Naive thymus-derived CD4-positive, alpha-beta T cell (primary cell): ENCODE measurements around the gene NGEF. TPM values are rescaled to one million over a fixed set of nuclear protein-coding genes. Genes with fewer than 3 reads are reported as not detected.
"Not testable (repeated sequence)": the region's sequence is repeated elsewhere in the genome, so short reads cannot be mapped to it uniquely, and the experiment has no call there.

Experiments
- ATAC-seq: fragments of 150-1000 bp; cut with Tn5 transposase; 2 replicates; pipeline ENCODE4 v1.10.0; 2021; ENCODE audit warnings: mild to moderate bottlenecking, moderate library complexity
- CTCF ChIA-PET: fragments of 350-600 bp; sonication (Branson Sonifier 250); formaldehyde crosslinking; loops from one replicate; lab custom pipeline; 2021; ENCODE audit warnings: antibody characterized with exemption; lab: Charles Lee
- POLR2A ChIA-PET: fragments of 350-600 bp; sonication (Branson Sonifier 250); formaldehyde crosslinking; loops from one replicate; lab custom pipeline; 2021; ENCODE audit warnings: antibody characterized with exemption, inconsistent platforms; lab: Charles Lee
- DNase-seq, 9 donors: peaks; one replicate each; pipeline versions ENCODE4 v3.0.0 to v3.0.0-alpha.2; 2020 to 2022; ENCODE audit warnings: mixed read lengths in 1 of 9
- H3K27ac ChIP-seq: one replicate; pipeline ENCODE4 v1.7.0; 2013; ENCODE audit warnings: mild to moderate bottlenecking, low read depth, low read length, moderate library complexity
- H3K27me3 ChIP-seq, 2 donors: one replicate each; pipeline ENCODE4 v1.7.0; 2013; ENCODE audit warnings: low read length in 2 of 2, mild to moderate bottlenecking in 2 of 2, moderate library complexity in 2 of 2; ENCODE audit not compliant: control insufficient read depth in 2 of 2, insufficient read depth in 2 of 2
- H3K36me3 ChIP-seq, 3 experiments: 1 replicate in 2 of 3; 2 replicates in 1 of 3; pipeline ENCODE4 v1.7.0; 2013; ENCODE audit warnings: low read length in 3 of 3, mild to moderate bottlenecking in 3 of 3, moderate library complexity in 1 of 3; ENCODE audit not compliant: insufficient read depth in 3 of 3, control insufficient read depth in 2 of 3
- H3K4me1 ChIP-seq, 2 donors: one replicate each; pipeline ENCODE4 v1.7.0; 2013; ENCODE audit warnings: low read length in 2 of 2, mild to moderate bottlenecking in 2 of 2, moderate library complexity in 1 of 2; ENCODE audit not compliant: control insufficient read depth in 2 of 2, insufficient read depth in 2 of 2
- H3K4me3 ChIP-seq: 2 replicates; pipeline ENCODE4 v1.7.0; 2013; ENCODE audit warnings: mild to moderate bottlenecking, low read length
- H3K9me3 ChIP-seq, 3 experiments: 1 replicate in 2 of 3; 2 replicates in 1 of 3; pipeline ENCODE4 v1.7.0; 2013; ENCODE audit warnings: low read length in 3 of 3; ENCODE audit not compliant: control insufficient read depth in 2 of 3
- H3K27ac Mint-ChIP-seq, 9 donors: one replicate each; pipeline ENCODE4 v1.8.0; 2020 to 2022; ENCODE audit warnings: mixed read lengths in 9 of 9, mild to moderate bottlenecking in 8 of 9, moderate library complexity in 5 of 9, inconsistent platforms in 2 of 9
- H3K27me3 Mint-ChIP-seq, 5 donors: one replicate each; pipeline ENCODE4 v1.8.0; 2021 to 2022; ENCODE audit warnings: mixed read lengths in 5 of 5, mild to moderate bottlenecking in 1 of 5
- H3K36me3 Mint-ChIP-seq, 5 donors: one replicate each; pipeline ENCODE4 v1.8.0; 2020 to 2022; ENCODE audit warnings: mixed read lengths in 5 of 5, mild to moderate bottlenecking in 3 of 5, inconsistent platforms in 1 of 5
- H3K4me1 Mint-ChIP-seq, 7 donors: one replicate each; pipeline ENCODE4 v1.8.0; 2020 to 2022; ENCODE audit warnings: mixed read lengths in 7 of 7, mild to moderate bottlenecking in 3 of 7, inconsistent platforms in 1 of 7
- H3K4me3 Mint-ChIP-seq, 10 donors: one replicate each; pipeline ENCODE4 v1.8.0; 2020 to 2022; ENCODE audit warnings: mild to moderate bottlenecking in 10 of 10, mixed read lengths in 10 of 10, moderate library complexity in 6 of 10, inconsistent platforms in 2 of 10
- H3K9me3 Mint-ChIP-seq, 11 donors: one replicate each; pipeline ENCODE4 v1.8.0; 2020 to 2022; ENCODE audit warnings: mixed read lengths in 11 of 11, mild to moderate bottlenecking in 4 of 11, inconsistent platforms in 1 of 11, moderate library complexity in 1 of 11
- intact Hi-C, 2 donors: fragments of 100-400 bp; cut with micrococcal nuclease; formaldehyde crosslinking; loops; one replicate each; pipeline ENCODE4 v1.15.1; 2023
- polyA plus RNA-seq, 2 donors: library from polyadenylated mRNA; unstranded; fragments of 300-500 nt; fragmentation: Illumina TruSeq; gene quantifications; one replicate each; pipeline ENCODE4 v1.2.3, GENCODE V29; 2021
- total RNA-seq, 6 experiments: library from RNA in 5 of 6; stranded (reverse) in 5 of 6; gene quantifications; 1 replicate in 5 of 6; 2 replicates in 1 of 6; pipeline ENCODE4 v1.2.3 and lab custom pipeline; 2021 to 2026

The NGEF gene
- total and polyA plus RNA-seq, 7 experiments from 2014 or later = not detected

DNA sequence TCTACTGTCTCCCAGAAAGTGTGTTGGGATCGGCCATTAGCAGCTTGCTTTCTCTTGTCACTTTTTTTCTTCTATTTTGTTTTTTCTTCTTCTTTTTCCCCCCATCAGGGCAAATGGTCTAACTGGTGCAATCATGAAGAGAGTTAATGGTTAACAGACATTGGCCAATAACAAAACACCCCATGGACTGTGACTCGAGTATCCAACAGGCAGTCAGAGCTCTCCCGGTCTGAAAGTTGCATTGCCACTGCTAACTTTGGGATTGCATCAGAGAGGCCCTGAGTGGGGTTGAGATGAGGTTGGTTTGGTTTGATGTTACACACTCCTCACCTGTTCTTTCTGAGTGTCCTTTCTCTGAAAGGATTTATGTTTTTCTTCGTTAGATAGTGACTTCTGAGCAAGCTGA lies 155.9 kb downstream of the NGEF start:
- intact Hi-C loops = loop anchor here in 1 of 2 donors (10.0 kb wide), 1 partner anchor 588 kb away; no protein-coding TSS in a partner anchor
- CTCF ChIA-PET = no interaction called here
- ATAC-seq (no peak), DNase-seq (no peak)
- peaks cover 0 to 5% (median 0%) of the 10 kb centered on the region in 7 donors for H3K4me1 Mint-ChIP-seq
- Histone ChIP-seq H3K36me3 (peaks cover 0 to 60% (median 17%) of the 10 kb centered on the region in 3 experiments), H3K4me3 (no peak overlapping the region), H3K4me1 (no peaks in the 10 kb centered on the region), H3K27me3 (no peaks in the 10 kb centered on the region), H3K9me3 (no peaks in the 10 kb centered on the region), H3K27ac (no peak overlapping the region)
- POLR2A ChIA-PET = no interaction called here
- no peaks in the 10 kb centered on the region for H3K9me3 Mint-ChIP-seq
- no peak overlapping the region for H3K4me3 Mint-ChIP-seq
- H3K27ac Mint-ChIP-seq = peak overlapping the region in 4 of 9 donors; percentile 5 to 33 (median 16)
- H3K36me3 Mint-ChIP-seq = peaks cover 14 to 53% (median 19%) of the 10 kb centered on the region in 5 donors
- no peaks in the 10 kb centered on the region for H3K27me3 Mint-ChIP-seq

DNA sequence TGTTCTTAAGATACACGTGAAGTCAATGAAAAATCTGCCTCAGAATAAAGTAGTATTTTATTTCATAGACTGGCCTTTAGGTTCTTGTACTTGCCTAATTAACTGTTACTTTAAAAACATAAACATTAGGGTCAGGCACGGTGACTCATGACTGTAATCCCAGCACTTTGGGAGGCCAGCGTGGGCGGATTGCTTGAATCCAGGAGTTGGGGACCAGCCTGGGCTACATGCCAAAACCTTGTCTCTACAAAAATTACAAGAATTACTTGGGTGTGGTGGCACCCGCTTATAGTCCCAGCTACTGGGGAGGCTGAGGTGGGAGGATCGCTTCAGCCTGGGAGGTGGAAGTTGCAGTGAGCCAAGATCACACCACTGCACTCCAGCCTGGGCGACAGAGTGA lies 159.0 kb downstream of the NGEF start:
- no peak overlapping the region for H3K27ac ChIP-seq
- Mint-ChIP-seq H3K4me1 (peaks cover 0 to 5% (median 0%) of the 10 kb centered on the region in 7 donors), H3K36me3 (peaks cover 11 to 55% (median 17%) of the 10 kb centered on the region in 5 donors), H3K27me3 (no peaks in the 10 kb centered on the region), H3K9me3 (no peaks in the 10 kb centered on the region), H3K4me3 (no peak overlapping the region), H3K27ac (no peak overlapping the region)
- no peaks in the 10 kb centered on the region for H3K9me3 ChIP-seq
- intact Hi-C loops = loop anchor here (5.0 to 10.0 kb wide), 2 partner anchors 591 to 858 kb away; partner anchors contain the start of gene UGT1A5 (in 1 of the 2)
- DNase-seq = no peak
- no peak overlapping the region for H3K4me3 ChIP-seq
- POLR2A ChIA-PET = interaction anchor here (0.6 kb wide), 1 partner anchor 1271 kb away, joined by 6 read pairs; no protein-coding TSS in a partner anchor
- peaks cover 4 to 81% (median 21%) of the 10 kb centered on the region in 3 experiments for H3K36me3 ChIP-seq
- no peaks in the 10 kb centered on the region for H3K27me3 ChIP-seq
- no peak for ATAC-seq
- CTCF ChIA-PET = interaction anchor here (1.2 to 2.1 kb wide), 2 partner anchors 397 kb away, joined by 4 to 13 read pairs; partner anchors contain the start of gene ATG16L1
- no peaks in the 10 kb centered on the region for H3K4me1 ChIP-seq

DNA sequence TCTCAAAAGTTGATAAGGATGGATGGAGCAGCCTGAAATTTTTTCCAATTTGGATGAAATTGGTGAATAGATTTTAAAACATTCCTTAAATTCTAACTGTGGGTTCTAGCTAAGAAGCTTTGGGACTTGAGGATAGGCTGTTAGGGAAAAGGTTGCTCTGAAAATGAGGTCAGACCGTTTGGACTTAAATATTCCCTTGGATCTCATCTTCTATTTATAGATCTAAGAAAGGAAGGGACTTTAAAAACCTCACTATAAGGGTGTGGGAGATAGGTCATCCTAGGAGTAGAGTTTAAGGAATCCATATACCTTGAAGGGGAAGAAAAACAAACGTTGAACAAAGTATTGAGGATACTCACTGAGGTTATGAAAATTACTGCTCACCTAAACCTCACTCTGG lies 160.4 kb downstream of the NGEF start:
- Histone ChIP-seq H3K4me3 (no peak overlapping the region), H3K4me1 (no peaks in the 10 kb centered on the region), H3K27me3 (no peaks in the 10 kb centered on the region), H3K27ac (no peak overlapping the region), H3K9me3 (no peaks in the 10 kb centered on the region), H3K36me3 (peaks cover 4 to 81% (median 14%) of the 10 kb centered on the region in 3 experiments)
- H3K9me3 Mint-ChIP-seq = no peaks in the 10 kb centered on the region
- H3K4me3 Mint-ChIP-seq = no peak overlapping the region
- peaks cover 0 to 5% (median 0%) of the 10 kb centered on the region in 7 donors for H3K4me1 Mint-ChIP-seq
- H3K27me3 Mint-ChIP-seq = no peaks in the 10 kb centered on the region
- intact Hi-C loops = loop anchor here (1.0 to 10.0 kb wide), 5 partner anchors 202 to 860 kb away; partner anchors contain the start of genes ATG16L1 (in 2 of the 2) and UGT1A5 (in 1 of the 2)
- ChIA-PET POLR2A (interaction anchor here (1.1 kb wide), 1 partner anchor 13 kb away, joined by 3 read pairs; no protein-coding TSS in a partner anchor), CTCF (interaction anchor here (0.7 to 2.1 kb wide), 5 partner anchors 85 to 558 kb away, joined by 3 to 13 read pairs (median 3); partner anchors contain the start of gene ATG16L1)
- H3K36me3 Mint-ChIP-seq = peaks cover 11 to 52% (median 22%) of the 10 kb centered on the region in 5 donors
- DNase-seq = no peak
- ATAC-seq = no peak
- H3K27ac Mint-ChIP-seq = peak overlapping the region in 4 of 9 donors; percentile 21 to 72 (median 44)

DNA sequence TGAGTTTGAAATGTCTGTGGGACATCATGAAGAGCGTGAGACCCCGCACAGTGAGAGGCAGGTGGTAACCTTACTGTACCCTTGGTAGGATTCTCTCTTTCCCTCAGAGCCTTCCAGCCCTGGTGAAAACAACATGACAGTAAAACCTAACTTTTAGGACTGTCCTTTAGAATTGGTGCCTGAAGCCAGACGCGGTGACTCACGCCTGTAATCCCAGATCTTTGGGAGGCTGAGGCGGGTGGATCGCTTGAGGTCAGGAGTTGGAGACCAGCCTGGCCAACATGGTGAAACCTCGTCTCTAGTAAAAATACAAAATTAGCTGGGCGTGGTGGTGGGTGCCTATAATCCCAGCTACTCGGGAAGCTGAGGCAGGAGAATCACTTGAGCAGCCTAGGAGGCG lies 161.0 kb downstream of the NGEF start:
- POLR2A ChIA-PET, H3K27me3 Mint-ChIP-seq, DNase-seq, H3K4me3 ChIP-seq, H3K9me3 ChIP-seq, ATAC-seq, H3K4me1 Mint-ChIP-seq, H3K4me3 Mint-ChIP-seq, H3K4me1 ChIP-seq, H3K27ac ChIP-seq, H3K27me3 ChIP-seq, H3K9me3 Mint-ChIP-seq: not testable (repeated sequence)
- H3K27ac Mint-ChIP-seq = peak overlapping the region in 4 of 9 donors; percentile 11 to 62 (median 50)
- H3K36me3 Mint-ChIP-seq = peaks cover 9 to 50% (median 23%) of the 10 kb centered on the region in 5 donors
- H3K36me3 ChIP-seq = peaks cover 8 to 81% (median 14%) of the 10 kb centered on the region in 3 experiments
- CTCF ChIA-PET = interaction anchor here (0.7 to 2.1 kb wide), 4 partner anchors 85 to 399 kb away, joined by 3 to 13 read pairs (median 3); partner anchors contain the start of gene ATG16L1
- intact Hi-C loops = loop anchor here (5.0 to 10.0 kb wide), 2 partner anchors 593 to 860 kb away; partner anchors contain the start of gene UGT1A5 (in 1 of the 2)

DNA sequence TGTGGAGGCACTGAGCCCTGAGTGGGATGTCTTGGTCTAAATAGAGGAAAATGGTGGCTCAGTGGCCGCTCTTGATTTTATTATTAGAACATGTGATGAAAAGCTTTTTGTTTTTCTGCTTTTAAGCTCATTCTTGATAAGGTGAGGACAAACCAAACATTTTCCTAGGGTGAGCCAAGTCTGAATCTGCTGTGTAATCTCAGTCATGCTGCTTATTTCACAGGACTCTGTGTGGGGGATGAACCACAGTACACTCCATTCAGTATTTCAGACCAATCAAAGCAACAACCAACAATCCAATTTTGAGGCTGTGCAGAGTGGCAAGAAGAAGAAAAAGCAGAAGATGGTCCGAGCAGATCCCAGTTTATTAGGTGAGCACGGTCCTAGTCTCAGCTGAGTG lies 163.0 kb downstream of the NGEF start:
- Mint-ChIP-seq H3K4me3 (no peak overlapping the region), H3K9me3 (no peaks in the 10 kb centered on the region)
- CTCF ChIA-PET = no interaction called here

DNA sequence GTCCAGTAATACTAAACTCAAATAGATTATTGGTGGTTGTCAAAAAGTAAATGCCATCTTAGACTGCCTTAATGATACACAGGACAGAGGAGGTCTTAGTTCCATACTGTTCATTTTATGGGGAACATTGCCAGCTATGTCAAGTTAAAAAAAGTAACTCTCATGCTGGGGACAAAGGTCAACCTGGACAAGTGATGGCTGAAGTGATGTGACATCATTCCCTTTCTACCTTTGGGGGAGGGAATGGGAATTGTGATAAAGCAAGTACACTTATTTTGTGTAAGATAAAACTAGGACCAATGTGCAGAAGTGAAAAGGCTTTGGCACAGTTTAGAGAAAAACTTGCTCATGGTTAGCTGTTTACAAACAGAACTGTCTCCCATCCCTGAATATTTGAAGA lies 167.0 kb downstream of the NGEF start:
- intact Hi-C loops = no loop called here
- peak overlapping the region in 3 of 9 donors; percentile 18 to 63 (median 30) for H3K27ac Mint-ChIP-seq
- H3K27me3 Mint-ChIP-seq = no peaks in the 10 kb centered on the region
- no peak overlapping the region for H3K4me3 Mint-ChIP-seq
- no peaks in the 10 kb centered on the region for H3K4me1 ChIP-seq
- H3K27me3 ChIP-seq = no peaks in the 10 kb centered on the region
- ATAC-seq (no peak), DNase-seq (no peak)
- POLR2A ChIA-PET = no interaction called here
- H3K36me3 ChIP-seq = peaks cover 21 to 90% (median 32%) of the 10 kb centered on the region in 3 experiments
- H3K4me1 Mint-ChIP-seq = peaks cover 0 to 4% (median 0%) of the 10 kb centered on the region in 7 donors
- H3K9me3 Mint-ChIP-seq = no peaks in the 10 kb centered on the region
- peaks cover 18 to 50% (median 31%) of the 10 kb centered on the region in 5 donors for H3K36me3 Mint-ChIP-seq
- no peaks in the 10 kb centered on the region for H3K9me3 ChIP-seq
- CTCF ChIA-PET = interaction anchor here (0.6 kb wide), 1 partner anchor 287 kb away, joined by 3 read pairs; no protein-coding TSS in a partner anchor
- no peak overlapping the region for H3K27ac ChIP-seq
- no peak overlapping the region for H3K4me3 ChIP-seq

More for the DNA sequence above, 163.0 kb downstream of the NGEF start:
- Histone ChIP-seq H3K4me1 (no peaks in the 10 kb centered on the region), H3K9me3 (no peaks in the 10 kb centered on the region), H3K27ac (no peak overlapping the region), H3K27me3 (no peaks in the 10 kb centered on the region), H3K4me3 (no peak overlapping the region), H3K36me3 (peaks cover 17 to 81% (median 20%) of the 10 kb centered on the region in 3 experiments)
- intact Hi-C loops = loop anchor here (5.0 to 10.0 kb wide), 2 partner anchors 595 to 862 kb away; partner anchors contain the start of gene UGT1A5 (in 1 of the 2)
- POLR2A ChIA-PET = no interaction called here
- DNase-seq = no peak
- H3K27ac Mint-ChIP-seq = peak overlapping the region in 4 of 9 donors; percentile 14 to 53 (median 26)
- H3K27me3 Mint-ChIP-seq = no peaks in the 10 kb centered on the region
- no peak for ATAC-seq
- H3K4me1 Mint-ChIP-seq = peaks cover 0 to 5% (median 0%) of the 10 kb centered on the region in 7 donors
- H3K36me3 Mint-ChIP-seq = peaks cover 11 to 44% (median 28%) of the 10 kb centered on the region in 5 donors
